Stimulated activated naive CD8-positive, alpha-beta T cell treated with anti-CD3 and anti-CD28 coated beads, Interleukin-15, Interleukin-2, amounts not matched to agents 100 ng/mL and 50 ng/mL, for 24 hours (primary cell): ENCODE data around the gene KAT2A.
"Not testable (repeated sequence)": the region's sequence is repeated elsewhere in the genome, so short reads cannot be mapped to it uniquely, and the experiment has no call there.

Experiments
- H3K27ac Mint-ChIP-seq: one replicate; pipeline ENCODE4 v1.8.0; 2021; ENCODE audit warnings: mild to moderate bottlenecking, mixed read lengths
- H3K27me3 Mint-ChIP-seq: one replicate; pipeline ENCODE4 v1.8.0; 2021; ENCODE audit warnings: mixed read lengths
- H3K36me3 Mint-ChIP-seq: one replicate; pipeline ENCODE4 v1.8.0; 2021; ENCODE audit warnings: low read depth, mixed read lengths
- H3K4me1 Mint-ChIP-seq: one replicate; pipeline ENCODE4 v1.8.0; 2021; ENCODE audit warnings: low read depth, mixed read lengths
- H3K4me3 Mint-ChIP-seq: one replicate; pipeline ENCODE4 v1.8.0; 2021; ENCODE audit warnings: mild to moderate bottlenecking, mixed read lengths
- H3K9me3 Mint-ChIP-seq: one replicate; pipeline ENCODE4 v1.8.0; 2021; ENCODE audit warnings: mixed read lengths

The KAT2A gene

DNA sequence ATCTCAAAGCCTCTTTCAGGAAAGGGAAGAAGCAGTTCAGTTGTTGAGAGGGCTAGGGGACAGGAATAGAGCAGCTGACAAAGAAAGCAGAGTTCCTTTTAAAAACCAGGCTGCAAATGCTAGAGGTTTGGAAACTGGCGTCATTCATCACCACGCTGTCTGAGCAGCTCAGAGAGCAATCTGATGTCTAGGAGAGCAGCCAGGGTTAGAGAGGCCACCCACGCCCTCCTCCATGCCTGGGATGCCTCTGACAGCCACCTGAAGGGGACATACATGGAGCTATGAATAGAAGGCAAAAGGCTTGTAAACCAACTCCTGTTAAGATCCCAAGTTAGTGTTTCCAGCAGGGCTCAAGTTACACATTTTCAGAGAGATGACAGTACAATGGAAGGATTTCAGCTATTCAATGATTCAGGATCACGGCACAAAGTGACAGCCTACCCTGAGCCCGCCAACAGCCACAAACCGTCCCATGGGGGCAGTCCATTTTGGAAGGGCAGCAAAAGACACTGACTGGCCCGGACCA lies 21.3 kb upstream of the KAT2A start:
- Mint-ChIP-seq H3K36me3 (peaks cover 32% of the 10 kb centered on the region), H3K27ac (no peak overlapping the region), H3K4me1 (peaks cover 21% of the 10 kb centered on the region)

DNA sequence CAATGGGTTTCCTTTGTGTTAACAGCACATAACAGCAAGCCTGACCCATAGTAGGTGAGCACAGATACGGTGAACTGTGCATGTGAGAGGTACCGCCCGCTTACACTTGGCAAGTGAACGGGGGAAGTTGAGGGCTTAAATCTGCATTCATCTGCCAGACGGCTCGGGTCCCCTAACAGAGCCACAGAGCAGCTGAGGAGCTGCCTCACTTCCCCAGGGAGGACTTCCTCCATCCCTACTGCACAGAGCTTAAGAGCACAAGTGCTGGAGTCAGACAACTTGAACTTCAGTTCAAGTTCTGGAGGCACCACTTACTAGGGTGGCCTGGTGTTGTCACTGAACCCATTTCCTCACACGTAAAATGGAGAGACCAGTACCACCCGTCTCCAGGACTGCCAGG lies 20.2 kb upstream of the KAT2A start:
- Mint-ChIP-seq H3K9me3 (no peaks in the 10 kb centered on the region), H3K36me3 (peaks cover 38% of the 10 kb centered on the region), H3K27me3 (no peaks in the 10 kb centered on the region), H3K27ac (no peak overlapping the region), H3K4me3 (no peak overlapping the region), H3K4me1 (peaks cover 27% of the 10 kb centered on the region)

More for the DNA sequence above, 21.3 kb upstream of the KAT2A start:
- Mint-ChIP-seq H3K27me3 (no peaks in the 10 kb centered on the region), H3K9me3 (no peaks in the 10 kb centered on the region), H3K4me3 (no peak overlapping the region)

DNA sequence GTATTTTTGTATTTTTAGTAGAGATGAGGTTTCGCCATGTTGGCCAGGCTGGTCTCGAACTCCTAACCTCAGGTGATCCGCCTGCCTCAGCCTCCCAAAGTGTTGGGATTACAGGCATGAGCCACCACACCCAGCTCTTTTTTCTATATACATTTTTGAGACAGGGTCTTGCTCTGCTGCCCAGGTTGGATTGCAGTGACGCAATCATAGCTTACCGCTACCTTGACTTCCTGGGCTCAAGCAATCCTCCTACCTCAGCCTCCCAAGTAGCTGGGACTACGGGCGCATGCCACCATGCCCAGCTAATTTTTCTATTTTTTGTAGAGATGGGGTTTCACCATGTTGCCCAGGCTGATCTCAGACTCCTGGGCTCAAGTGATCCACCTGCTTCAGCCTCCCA lies 19.5 kb upstream of the KAT2A start:
- not testable (repeated sequence) for H3K9me3 Mint-ChIP-seq, H3K4me3 Mint-ChIP-seq, H3K27ac Mint-ChIP-seq, H3K27me3 Mint-ChIP-seq
- H3K36me3 Mint-ChIP-seq = peaks cover 37% of the 10 kb centered on the region
- peaks cover 33% of the 10 kb centered on the region for H3K4me1 Mint-ChIP-seq

DNA sequence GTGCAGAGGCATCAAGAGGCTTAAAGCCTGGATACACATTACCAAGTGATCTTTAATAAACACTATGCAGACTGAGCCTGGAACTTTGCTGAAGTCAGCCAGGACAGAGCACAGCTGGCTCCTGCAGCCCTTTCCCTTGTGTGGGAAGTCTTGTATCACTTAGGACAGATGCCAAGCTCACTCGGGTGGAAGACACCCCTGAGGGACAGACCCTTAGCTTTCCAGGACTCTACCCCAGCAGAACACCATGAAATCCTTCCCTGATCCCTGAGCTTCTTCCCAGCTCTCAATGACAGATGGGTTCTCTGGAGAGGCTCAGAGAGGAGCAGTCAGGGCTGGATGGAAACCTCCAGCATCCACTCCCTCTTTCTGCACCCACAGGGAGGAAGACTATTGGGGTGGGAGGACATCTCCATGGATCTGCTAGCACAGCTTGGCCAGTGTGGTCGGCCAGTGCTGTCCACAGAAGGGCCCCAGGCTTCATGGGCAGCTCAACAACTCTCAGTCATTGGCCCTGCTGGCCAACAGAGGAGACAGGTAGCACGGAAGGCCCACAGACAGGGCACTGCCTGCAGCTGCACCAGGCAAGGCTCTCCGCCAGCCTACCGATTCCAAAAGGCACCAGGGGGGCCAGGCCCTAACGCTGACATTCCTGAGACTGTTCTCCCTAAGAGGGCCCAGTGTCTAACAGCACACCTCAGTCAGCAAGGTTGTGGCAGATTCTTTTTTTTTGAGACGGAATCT lies 17.8 kb upstream of the KAT2A start:
- H3K27ac Mint-ChIP-seq = no peak overlapping the region
- no peaks in the 10 kb centered on the region for H3K9me3 Mint-ChIP-seq
- H3K36me3 Mint-ChIP-seq = peaks cover 40% of the 10 kb centered on the region
- H3K4me3 Mint-ChIP-seq = no peak overlapping the region
- H3K4me1 Mint-ChIP-seq = peaks cover 44% of the 10 kb centered on the region
- H3K27me3 Mint-ChIP-seq = no peaks in the 10 kb centered on the region

DNA sequence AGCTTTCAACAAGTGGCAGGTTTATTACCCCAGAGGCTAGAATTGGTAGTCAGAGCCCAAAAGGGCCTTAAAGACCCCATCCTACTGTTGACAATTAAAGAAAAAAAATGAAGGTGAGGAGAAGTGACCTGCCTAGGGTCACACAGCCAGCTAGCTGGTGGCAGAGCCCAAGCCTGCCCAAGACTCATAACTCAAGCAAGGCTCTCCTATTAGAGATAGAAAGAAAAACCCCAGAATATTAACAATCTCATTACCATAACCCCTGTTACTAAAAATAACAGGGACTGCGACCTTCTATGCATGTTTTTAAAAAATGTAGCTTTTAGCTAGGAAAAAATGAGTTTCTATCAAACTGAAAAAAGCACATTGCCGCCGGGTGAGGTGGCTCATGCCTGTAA lies 15.5 kb upstream of the KAT2A start:
- Mint-ChIP-seq H3K27me3 (no peaks in the 10 kb centered on the region), H3K4me1 (peaks cover 52% of the 10 kb centered on the region), H3K27ac (no peak overlapping the region), H3K9me3 (no peaks in the 10 kb centered on the region), H3K4me3 (no peak overlapping the region), H3K36me3 (peaks cover 27% of the 10 kb centered on the region)

DNA sequence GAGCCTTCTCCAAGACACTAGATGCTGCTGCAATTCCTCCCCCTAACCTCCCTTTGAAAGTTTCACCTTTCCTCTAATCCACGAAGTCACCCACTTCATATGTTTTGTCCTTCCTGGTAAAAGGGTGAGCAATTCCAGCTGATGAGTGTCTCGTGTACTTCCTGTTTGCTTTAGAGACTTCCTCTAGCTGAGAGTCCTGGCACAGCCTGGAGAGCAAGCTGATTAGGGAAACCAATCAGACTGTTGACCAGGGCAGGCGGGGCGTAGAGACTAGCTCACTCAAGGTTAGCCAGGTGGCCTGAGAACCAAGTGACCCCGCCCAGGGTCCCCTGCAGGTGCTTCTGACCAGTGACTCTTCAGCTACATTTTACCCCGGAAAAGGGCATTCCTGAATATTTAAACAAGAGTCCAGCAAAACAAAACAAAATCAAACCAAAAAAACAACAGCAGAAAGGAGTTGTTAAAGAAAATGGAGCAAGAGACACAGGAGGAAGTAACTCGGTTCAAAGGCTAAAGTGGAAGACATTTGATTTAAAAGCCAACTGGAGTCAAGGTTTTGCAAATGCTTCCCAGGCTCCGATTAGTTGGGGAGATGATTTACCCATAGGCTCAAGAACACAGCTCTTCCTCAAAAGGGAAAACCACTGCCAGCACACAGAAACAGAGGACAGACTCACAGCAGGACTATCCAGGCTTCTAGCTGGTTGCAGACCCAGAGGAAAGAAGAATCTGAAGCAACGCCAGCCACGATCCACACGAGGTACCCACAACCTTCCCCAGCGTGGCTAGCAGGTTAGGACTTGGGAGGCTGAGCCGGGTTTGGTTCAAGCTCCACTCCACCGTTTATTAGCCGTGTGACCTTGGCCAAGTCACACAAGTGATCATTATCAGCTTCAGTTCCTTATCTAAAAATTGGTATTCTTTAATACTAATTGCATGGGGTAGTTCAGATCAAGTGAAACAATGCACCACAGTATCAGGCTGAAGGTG lies 14.8 kb upstream of the KAT2A start:
- Mint-ChIP-seq H3K27ac (peak overlapping the region; percentile 26), H3K9me3 (no peaks in the 10 kb centered on the region), H3K36me3 (peaks cover 25% of the 10 kb centered on the region), H3K4me3 (no peak overlapping the region), H3K4me1 (peaks cover 58% of the 10 kb centered on the region), H3K27me3 (no peaks in the 10 kb centered on the region)

DNA sequence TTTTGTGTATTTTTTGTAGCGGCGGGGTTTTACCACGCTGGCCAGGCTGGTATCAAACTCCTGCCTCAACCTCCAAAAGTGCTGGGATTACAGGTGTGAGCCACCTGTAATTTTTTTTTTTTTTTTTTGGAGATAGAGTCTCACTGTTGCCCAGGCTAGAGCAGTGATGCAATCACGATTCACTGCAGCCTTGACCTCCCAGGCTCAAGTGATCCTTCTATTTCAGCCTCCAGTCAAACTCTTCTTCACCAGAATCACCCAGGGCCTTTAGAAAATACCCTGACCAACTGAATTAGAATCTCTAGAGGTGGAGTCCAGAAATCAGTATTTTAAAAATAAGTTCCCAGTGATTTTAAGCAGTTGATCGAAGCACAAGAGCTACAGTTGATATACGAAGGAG lies 14.0 kb upstream of the KAT2A start:
- no peaks in the 10 kb centered on the region for H3K27me3 Mint-ChIP-seq
- peaks cover 61% of the 10 kb centered on the region for H3K4me1 Mint-ChIP-seq
- H3K9me3 Mint-ChIP-seq = no peaks in the 10 kb centered on the region
- peaks cover 30% of the 10 kb centered on the region for H3K36me3 Mint-ChIP-seq
- no peak overlapping the region for H3K4me3 Mint-ChIP-seq
- peak overlapping the region; percentile 26 for H3K27ac Mint-ChIP-seq

DNA sequence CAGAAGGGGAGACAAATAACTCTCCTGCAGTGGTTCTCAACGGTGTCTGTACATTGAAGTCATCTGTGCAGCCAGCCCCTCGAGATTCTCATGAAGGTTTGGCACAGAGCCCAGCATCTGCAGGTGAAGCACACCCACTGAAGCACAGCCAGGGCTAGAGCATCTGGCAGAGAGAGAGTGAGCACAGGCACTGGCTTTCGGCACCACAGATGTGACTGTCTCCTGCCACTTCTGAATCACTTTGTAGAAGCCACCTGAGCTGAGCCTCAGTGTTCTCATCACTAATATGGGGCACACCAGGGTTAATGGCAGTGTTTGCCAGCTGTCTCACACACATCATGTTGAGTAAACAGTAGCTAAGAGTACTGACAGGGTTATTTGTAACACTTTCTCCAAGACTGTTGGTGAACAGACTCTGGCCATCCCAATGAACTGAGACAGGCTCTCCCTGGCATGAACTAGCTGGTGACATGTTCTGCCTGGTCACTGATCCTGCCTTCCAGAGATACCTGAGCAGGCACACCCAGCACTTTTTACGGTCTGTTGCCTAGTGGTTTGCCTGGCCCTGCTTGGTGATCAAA lies 12.4 kb upstream of the KAT2A start:
- Mint-ChIP-seq H3K27ac (peak overlapping the region; percentile 82), H3K9me3 (no peaks in the 10 kb centered on the region), H3K36me3 (peaks cover 41% of the 10 kb centered on the region), H3K4me1 (peaks cover 65% of the 10 kb centered on the region), H3K27me3 (no peaks in the 10 kb centered on the region), H3K4me3 (peak overlapping the region; percentile 25)

DNA sequence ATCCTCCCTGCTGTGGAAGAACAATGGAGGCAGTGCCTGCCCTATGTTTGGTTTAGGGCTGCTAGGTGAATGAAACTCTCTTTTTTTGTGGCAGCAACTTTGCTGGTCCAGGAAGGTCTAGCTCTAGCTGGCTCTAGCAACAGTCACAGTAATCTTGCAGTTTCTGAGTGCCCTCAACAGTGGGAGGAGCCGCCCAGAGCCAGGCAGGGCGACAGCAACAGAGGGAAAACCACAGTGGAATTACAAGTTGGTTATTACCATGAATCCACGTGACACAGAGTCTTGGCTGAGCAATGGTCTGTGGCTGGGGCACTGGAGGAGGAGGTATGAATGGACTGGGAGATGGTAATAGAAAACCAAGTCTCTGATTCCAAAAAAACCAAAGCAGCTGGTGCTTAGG lies 11.8 kb upstream of the KAT2A start:
- H3K9me3 Mint-ChIP-seq = no peaks in the 10 kb centered on the region
- H3K36me3 Mint-ChIP-seq = peaks cover 45% of the 10 kb centered on the region
- peaks cover 69% of the 10 kb centered on the region for H3K4me1 Mint-ChIP-seq
- H3K27me3 Mint-ChIP-seq = no peaks in the 10 kb centered on the region
- H3K4me3 Mint-ChIP-seq = peak overlapping the region; percentile 25
- H3K27ac Mint-ChIP-seq = peak overlapping the region; percentile 82

DNA sequence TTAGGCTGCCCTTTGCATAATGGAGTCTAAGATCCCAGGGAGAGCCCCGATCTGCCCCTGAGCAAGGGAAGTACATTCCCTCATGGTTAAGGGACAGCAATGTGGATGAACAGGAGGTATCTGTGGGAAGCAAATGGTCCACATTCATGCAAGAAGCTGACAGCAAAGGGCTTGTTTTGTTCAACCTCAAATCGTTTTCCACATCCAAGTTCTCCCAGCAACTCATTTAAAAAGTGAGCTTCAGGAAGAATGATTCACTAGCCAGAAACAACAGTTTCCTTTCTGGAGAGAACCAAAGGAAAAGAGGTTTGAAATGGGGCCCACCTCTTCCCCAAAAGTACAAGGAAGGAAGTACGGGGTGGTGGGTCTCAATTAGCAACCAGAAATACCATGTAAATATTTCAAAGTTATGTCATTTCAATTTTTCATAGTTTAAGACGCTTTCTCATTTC lies 10.8 kb upstream of the KAT2A start:
- Mint-ChIP-seq H3K9me3 (no peaks in the 10 kb centered on the region), H3K27me3 (no peaks in the 10 kb centered on the region), H3K4me1 (peaks cover 69% of the 10 kb centered on the region), H3K27ac (no peak overlapping the region), H3K36me3 (peaks cover 46% of the 10 kb centered on the region), H3K4me3 (no peak overlapping the region)

DNA sequence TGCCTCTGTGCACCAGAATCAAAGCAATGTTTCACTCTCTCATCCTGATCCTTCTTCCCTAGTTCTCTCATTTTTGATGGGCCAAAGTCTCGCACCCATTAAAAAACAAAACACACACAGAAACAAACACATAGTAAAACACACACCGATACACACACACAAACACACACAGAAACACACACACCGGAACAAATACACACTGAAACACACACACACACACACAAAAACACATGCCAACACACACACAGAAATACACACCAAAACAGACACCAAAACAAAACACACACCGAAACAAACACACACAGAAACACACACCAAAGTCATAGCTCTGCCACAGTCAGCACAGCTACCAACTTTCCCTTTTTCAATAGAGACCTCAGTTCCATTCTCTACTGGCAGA lies 10.1 kb upstream of the KAT2A start:
- peak overlapping the region; percentile 13 for H3K27ac Mint-ChIP-seq
- peaks cover 47% of the 10 kb centered on the region for H3K36me3 Mint-ChIP-seq
- no peaks in the 10 kb centered on the region for H3K27me3 Mint-ChIP-seq
- H3K4me1 Mint-ChIP-seq = peaks cover 61% of the 10 kb centered on the region
- H3K9me3 Mint-ChIP-seq = no peaks in the 10 kb centered on the region
- H3K4me3 Mint-ChIP-seq = no peak overlapping the region

DNA sequence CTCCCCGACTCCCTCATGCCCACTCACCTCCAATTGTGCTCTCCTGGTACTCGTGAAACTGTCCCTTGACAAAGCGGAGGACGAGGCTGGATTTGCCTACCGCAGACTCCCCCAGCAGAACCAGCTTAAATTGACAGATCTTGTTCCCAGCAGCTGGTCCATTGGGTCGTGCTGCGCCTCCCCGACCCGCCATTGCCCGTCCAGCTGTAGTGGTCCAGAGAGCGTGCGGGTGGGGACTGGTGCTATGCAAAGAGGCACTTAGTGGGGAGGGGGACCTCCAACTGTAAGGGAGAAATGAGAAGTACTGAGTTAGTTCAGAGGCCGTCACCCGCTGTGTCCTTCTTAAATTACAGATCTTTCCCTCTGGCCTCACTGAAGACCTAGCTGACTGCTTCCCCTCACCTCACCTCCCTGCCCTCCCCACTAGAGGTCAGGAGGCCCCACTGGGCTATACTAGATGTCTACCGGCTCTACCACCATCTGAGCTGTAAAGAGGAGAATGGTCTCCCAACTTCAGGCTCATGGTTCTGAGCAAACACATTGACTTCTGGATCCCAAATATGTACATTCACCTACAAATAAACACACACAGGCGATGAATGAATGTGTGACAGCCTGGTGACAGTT lies 9.3 kb upstream of the KAT2A start:
- Mint-ChIP-seq H3K36me3 (peaks cover 49% of the 10 kb centered on the region), H3K4me3 (no peak overlapping the region), H3K27me3 (no peaks in the 10 kb centered on the region), H3K9me3 (no peaks in the 10 kb centered on the region), H3K4me1 (peaks cover 53% of the 10 kb centered on the region), H3K27ac (peak overlapping the region; percentile 58)

DNA sequence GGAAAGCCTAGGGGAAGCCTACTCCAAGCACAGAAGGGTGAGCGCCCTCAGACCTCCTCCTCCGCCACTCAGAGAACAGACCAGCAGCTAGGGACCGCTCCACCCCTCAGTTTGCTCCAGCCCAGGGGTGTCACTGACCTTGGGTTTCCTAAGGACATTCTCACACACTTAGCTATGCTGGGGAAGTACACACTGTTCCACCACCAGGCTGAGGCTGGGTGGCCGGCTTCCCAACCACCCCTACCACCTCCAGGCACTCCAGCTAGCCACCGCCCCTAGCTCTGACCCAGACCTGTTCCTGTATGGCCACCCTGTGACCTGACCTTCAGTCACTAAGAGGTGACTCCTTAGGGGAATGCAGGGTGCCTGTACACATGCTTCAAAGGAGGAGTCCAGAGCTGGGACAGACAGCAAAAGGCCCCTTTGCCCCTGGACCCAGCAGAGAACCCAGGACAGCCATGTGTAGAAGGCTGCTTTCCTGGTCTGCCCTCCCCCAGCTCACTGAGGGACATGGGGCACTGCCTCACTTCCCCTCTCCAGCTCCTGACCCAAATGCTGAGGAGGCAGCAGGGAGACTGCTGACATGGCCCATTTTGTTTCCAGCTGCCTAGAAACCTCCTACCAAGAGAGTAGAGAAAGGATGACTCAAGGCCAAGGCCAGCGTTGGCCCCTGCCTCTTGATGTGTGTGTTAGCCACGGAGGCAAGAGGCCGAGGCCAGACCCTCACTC lies 8.1 kb upstream of the KAT2A start:
- Mint-ChIP-seq H3K27ac (peak overlapping the region; percentile 61), H3K4me1 (peaks cover 45% of the 10 kb centered on the region), H3K27me3 (no peaks in the 10 kb centered on the region), H3K4me3 (no peak overlapping the region), H3K36me3 (peaks cover 43% of the 10 kb centered on the region), H3K9me3 (no peaks in the 10 kb centered on the region)

DNA sequence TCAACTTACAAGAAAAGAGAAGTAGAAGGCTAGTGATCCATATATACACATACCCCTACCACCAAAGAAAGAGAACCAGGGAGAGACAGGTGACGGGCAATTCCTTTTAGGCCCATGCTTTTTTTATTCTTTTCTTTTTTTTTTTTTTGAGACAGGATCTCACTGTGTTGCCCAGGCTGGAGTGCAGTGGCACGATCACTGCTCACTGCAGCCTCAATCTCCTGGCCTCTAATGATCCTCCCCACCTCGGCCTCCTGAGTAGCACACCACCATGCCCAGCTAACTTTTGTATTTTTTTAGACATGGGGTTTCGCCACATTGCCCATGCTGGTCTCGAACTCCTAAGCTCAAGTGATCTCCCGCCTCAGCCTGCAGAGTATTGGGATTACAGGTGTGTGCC lies 6.2 kb upstream of the KAT2A start:
- Mint-ChIP-seq H3K27ac (peak overlapping the region; percentile 14), H3K4me1 (peaks cover 27% of the 10 kb centered on the region), H3K4me3 (no peak overlapping the region), H3K27me3 (no peaks in the 10 kb centered on the region), H3K36me3 (peaks cover 43% of the 10 kb centered on the region), H3K9me3 (no peaks in the 10 kb centered on the region)
